GM21576 (cell line): Measurements from ENCODE around the gene ZC3HAV1L.
"Not testable (repeated sequence)": the region's sequence is repeated elsewhere in the genome, so short reads cannot be mapped to it uniquely, and the experiment has no call there.

Experiments used
- ATAC-seq: cut with Tn5 transposase; IDR thresholded peaks from one replicate; pipeline ENCODE4 v1.9.1; 2021; ENCODE audit warnings: mild to moderate bottlenecking, moderate library complexity; ENCODE audit not compliant: unreplicated experiment

The ZC3HAV1L gene

GRCh38 chr7:139054656-139055055 is 18.8 kb upstream of the ZC3HAV1L start:
- not testable (repeated sequence) for ATAC-seq

- ATAC-seq, result no peak
These were observed 18.3 kb upstream of the ZC3HAV1L start for GRCh38 chr7:139054101-139054500.

DNA sequence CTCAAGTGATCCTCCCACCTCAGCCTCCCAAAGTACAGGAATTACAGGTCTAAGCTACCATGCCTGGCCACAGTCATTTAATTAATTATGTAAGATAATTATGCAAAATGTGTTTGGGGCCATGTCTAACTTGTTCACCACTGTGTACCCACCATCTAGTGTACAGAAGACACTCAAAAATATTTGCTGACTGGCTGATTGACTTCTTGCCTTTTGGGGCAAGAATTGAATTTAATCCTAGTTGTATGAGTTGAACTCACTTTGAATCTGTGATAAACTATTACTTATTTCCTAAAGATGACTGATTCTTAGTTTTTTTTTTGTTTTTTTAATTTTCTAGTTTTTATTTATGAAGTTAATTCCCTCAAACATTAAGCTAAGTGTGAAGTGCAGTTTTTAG is 15.8 kb upstream of the ZC3HAV1L start:
- ATAC-seq, result no peak

GRCh38 chr7:139049936-139050335 is 14.1 kb upstream of the ZC3HAV1L start:
- no peak for ATAC-seq

GRCh38 chr7:139049111-139049510 is 13.3 kb upstream of the ZC3HAV1L start:
- no peak for ATAC-seq

DNA sequence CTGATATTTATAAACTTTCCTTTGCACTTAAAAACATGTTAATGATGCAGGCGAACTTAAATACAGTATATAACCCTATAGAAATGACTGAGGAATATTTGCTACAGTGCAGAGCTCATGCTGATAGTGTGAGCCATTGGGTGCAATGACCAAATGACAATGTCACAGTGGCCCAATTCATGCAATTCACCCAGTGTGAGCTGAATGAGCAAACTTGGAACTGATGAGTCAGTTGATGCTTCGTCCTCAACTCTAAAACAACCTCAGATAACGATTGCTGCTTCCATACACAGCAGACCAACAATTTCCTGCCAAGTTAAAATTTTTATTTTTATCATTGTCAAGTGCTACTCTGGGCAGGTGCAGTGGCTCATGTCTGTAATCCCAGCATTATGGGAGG is 12.1 kb upstream of the ZC3HAV1L start:
- ATAC-seq, result no peak

GRCh38 chr7:139046143-139046542 is 10.3 kb upstream of the ZC3HAV1L start:
- ATAC-seq, result no peak

GRCh38 chr7:139044813-139045794 is 9.3 kb upstream of the ZC3HAV1L start:
- no peak for ATAC-seq

DNA sequence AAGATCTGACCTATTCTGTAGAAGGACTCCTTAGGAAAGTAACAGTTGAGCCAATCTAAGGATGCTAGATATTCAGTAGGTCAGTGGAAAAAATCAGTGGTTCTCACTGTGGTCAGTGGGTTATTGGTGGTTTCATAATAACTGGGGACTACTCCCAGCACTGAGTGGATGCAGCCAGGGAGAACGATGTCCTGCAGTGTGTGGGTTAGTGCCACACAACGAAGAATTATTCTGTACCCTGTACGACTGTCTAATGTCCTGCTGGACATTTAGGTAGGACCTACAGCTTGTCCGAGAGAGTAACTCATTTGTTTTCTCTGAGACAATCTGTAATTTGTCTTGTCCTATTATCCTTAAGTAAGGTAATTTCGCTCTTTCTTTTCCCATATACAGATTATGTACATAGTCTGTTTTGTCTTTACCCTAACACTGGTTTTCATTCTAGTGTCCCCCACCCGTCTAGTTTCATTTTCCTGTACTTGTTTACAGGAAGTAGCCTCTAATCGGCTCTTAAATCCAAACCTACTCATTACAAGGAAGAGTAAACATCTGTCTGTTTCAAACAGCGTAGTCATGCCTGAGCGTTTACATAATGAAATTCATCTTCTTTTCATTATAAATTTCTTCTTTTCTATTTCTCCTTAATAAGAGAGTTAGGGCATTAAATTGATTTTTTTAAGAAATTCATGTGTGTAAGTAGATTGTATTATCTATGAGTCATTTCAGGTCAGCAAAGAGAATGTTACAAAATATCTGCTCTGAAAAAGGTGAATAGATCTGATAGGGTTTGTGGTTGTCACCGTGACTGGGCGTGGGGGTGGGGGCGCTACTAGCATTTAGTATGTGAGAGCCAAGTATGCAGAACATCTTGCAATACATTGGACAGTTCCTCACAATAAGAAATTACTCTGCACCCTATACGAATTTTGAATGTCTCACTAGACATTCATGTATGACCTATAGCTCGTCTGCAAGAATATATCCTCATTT is 8.3 kb upstream of the ZC3HAV1L start:
- ATAC-seq, result peak; percentile 66

DNA sequence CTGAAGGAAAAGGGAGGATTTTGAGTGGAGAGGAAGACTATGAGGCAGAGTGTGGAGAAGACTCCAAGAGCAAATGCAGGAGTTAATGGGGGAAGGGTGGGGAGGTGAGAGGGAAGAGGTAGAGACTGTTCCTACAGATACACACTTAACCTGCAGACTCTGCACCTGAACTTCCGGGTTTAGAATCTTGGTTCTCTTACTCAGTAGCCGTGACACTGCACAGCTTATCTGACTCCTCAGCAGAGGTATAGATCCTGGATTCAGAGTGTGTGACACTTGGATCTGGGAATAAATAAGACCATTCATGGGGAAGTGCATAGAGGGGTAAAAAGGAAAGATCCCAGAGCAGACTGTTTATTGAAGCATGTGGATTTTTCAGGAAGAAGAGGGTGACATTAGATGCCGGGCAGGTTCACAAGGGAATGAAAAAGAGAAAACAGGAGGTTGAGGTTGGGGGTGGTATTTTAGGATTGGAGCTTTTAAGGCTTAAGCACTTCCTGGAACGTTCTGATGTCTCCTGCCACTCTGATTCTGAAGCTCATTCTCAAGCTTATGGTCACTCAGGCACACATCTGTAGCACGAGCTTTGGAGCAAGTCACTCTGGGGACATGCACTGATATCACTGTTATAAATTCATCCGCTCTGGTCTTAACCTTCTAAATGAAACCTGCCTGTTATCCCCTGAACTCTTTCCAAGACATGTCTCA is 5.7 kb upstream of the ZC3HAV1L start:
- no peak for ATAC-seq

DNA sequence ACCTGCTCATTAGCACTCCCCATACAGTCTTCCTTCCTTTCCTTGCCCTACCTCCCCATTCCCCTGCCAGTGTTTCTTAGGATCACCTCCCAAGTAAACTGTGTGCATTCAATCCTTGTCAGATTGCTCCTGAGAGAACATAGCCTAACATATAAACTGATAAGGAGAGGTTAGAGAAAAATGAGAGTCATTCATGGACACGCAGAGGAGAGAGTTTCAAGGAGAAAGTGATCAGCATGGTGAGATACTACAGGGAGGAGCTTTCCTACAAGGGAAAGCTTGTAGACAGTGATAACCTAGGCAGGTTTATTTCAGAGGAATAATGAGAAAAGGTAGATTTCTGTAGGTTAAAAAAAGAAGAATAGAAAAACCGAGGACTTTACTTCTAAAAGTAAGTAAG is 2.8 kb upstream of the ZC3HAV1L start:
- ATAC-seq, result no peak

- ATAC-seq, result no peak
These were observed 1.1 kb upstream of the ZC3HAV1L start for GRCh38 chr7:139036901-139037300.

GRCh38 chr7:139034855-139035585 is 822 bp downstream of the ZC3HAV1L start:
- ATAC-seq, result peak; percentile 39

DNA sequence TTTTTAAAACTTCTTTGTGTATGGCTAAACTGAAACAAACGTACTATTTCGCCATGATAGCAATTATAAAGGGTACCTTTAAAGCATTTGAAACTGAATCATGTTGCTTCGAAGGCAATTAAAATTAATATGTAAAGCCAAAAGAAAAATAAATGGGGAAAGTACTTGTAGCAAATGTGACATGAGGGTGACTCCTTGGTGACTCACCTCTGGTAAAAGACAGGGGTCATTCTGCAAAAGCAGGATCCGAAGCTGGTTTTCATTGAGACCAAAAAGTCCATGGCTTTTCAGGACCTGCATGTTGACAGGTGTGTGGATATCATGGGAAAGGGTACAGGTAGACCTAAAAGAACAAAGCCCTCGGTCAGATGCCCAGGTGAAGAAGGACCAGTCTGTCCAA is 1.5 kb downstream of the ZC3HAV1L start:
- no peak for ATAC-seq

DNA sequence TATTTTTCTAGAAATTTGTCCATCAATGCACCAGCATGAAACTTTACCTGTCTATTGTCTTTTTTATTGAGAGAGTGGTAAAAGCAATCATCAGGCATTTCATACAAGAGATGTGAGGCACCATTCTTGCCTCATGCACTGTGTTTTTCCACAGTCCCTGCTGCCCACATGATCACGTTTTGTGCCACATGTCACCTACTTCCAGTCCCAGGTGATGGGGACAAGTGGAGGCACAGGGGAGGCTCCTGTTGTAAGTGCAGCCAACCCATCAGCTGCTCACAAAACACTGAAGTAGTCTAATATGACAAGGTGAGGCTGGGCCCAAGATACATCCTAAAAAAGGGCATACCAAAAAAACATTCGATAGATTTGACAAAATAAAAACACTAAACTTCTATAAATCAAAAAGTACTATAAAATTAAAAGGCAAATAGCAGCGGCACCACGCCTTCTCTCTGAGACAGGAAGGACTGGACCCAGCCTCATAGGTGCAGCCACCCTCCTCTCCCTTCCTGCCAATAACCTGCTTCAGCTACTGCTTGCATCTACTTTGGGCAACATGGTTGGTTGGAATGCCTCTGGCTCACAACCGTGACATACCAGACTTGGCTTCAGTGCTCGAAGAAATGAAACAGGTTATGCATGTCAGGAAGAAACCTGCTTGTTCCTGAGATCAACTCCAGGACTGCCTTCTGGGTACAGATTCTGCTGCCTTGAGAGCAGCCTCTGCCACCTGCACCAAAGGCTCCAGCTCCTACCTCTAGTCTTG is 2.3 kb downstream of the ZC3HAV1L start:
- ATAC-seq, result no peak

GRCh38 chr7:139032473-139032872 is 3.4 kb downstream of the ZC3HAV1L start:
- ATAC-seq, result no peak

DNA sequence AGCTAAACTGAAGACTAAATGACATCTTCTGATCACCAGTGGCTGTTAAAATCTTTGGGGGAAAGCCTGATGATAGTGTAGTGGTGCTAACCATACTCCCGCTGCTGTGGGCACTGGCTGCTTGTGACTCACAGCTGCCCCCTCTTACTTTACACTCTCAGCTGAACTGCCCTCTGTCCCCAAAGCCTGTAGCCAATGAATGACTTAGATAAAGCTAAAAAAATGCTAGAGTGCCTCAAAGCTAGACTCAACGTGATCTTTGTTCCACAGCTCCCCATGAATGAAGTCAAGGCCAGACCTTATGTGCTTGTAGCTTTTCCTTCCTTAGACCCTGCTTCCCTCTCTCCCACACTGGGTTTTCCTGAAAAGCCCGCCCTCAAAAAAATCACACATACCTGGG is 6.5 kb downstream of the ZC3HAV1L start:
- ATAC-seq, result no peak

- ATAC-seq, result no peak
These were observed 9.3 kb downstream of the ZC3HAV1L start for GRCh38 chr7:139026551-139026950.

DNA sequence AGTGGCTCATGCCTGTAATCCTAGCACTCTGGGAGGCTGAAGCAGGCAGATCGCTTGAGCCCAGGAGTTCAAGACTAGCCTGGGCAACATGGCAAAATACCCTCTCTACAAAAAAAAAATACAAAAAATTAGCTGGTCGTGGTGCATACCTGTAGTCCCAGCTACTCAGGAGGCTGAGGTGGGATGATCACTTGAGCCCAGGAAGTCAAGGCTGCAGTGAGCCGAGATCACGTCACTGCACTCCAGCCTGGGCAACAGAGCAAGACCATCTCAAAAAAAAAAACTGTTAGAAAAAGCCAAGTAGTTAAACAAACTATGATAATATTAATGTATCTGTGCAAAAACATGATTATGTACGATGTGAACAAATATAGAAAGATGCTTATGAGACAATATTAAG is 10.0 kb downstream of the ZC3HAV1L start:
- not testable (repeated sequence) for ATAC-seq
